AG04449 (cell line): ENCODE data around the gene ATXN1.

Source experiments
- CTCF ChIA-PET: fragments of 350-600 bp; formaldehyde crosslinking; extraction: SDS; loops from one replicate; lab custom pipeline; 2021; ENCODE audit warnings: antibody characterized with exemption; lab: Yijun Ruan, JAX
- POLR2A ChIA-PET: fragments of 400-600, 350-600 bp; formaldehyde crosslinking; extraction: SDS; loops from one replicate; lab custom pipeline; 2020; ENCODE audit warnings: antibody characterized with exemption, inconsistent platforms; lab: Yijun Ruan, JAX
- DNase-seq: peaks from one replicate; pipeline ENCODE4 v3.0.0-alpha.2; 2010; ENCODE audit warnings: low read depth, low spot score
- H3K4me3 ChIP-seq: 2 replicates; pipeline ENCODE4 v1.5.1; 2011; ENCODE audit warnings: low read depth, mild to moderate bottlenecking, control low read depth, low read length
- TF ChIP-seq, protein P1 (sequence below): IDR thresholded peaks from one replicate; pipeline ENCODE4 v1.5.1; 2011; ENCODE audit warnings: mild to moderate bottlenecking, moderate library complexity, low read length, control low read depth, inconsistent platforms; ENCODE audit not compliant: insufficient read depth; ENCODE audit errors: missing control alignments

The ATXN1 gene

DNA sequence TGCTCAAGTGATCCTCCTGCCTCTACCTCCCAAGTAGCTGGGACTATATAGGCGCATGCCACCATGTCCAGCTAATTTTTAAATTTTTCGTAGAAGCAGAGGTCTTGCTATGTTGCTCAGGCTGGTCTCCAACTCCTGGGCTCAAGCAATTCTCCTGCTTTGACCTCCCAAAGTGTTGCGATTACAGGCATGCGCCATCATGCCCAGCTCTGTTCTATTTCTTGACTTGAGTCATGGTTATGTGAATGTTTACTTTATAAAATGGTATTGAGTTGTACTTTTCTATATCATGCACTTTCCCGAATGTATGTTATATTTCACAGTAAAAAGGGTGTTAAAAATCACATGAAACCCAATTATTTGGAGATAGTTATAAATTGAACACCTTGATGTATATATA is 17.3 kb upstream of the ATXN1 start:
- H3K4me3 ChIP-seq: no peak overlapping the region
- ChIA-PET POLR2A (no interaction called here), CTCF (interaction anchor here (0.9 to 6.4 kb wide), 3 partner anchors 6 to 186 kb away, joined by 3 to 56 read pairs (median 4); no protein-coding TSS in a partner anchor)
- no peak for DNase-seq
- TF ChIP-seq, protein P1, sequence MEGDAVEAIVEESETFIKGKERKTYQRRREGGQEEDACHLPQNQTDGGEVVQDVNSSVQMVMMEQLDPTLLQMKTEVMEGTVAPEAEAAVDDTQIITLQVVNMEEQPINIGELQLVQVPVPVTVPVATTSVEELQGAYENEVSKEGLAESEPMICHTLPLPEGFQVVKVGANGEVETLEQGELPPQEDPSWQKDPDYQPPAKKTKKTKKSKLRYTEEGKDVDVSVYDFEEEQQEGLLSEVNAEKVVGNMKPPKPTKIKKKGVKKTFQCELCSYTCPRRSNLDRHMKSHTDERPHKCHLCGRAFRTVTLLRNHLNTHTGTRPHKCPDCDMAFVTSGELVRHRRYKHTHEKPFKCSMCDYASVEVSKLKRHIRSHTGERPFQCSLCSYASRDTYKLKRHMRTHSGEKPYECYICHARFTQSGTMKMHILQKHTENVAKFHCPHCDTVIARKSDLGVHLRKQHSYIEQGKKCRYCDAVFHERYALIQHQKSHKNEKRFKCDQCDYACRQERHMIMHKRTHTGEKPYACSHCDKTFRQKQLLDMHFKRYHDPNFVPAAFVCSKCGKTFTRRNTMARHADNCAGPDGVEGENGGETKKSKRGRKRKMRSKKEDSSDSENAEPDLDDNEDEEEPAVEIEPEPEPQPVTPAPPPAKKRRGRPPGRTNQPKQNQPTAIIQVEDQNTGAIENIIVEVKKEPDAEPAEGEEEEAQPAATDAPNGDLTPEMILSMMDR: no peak

DNA sequence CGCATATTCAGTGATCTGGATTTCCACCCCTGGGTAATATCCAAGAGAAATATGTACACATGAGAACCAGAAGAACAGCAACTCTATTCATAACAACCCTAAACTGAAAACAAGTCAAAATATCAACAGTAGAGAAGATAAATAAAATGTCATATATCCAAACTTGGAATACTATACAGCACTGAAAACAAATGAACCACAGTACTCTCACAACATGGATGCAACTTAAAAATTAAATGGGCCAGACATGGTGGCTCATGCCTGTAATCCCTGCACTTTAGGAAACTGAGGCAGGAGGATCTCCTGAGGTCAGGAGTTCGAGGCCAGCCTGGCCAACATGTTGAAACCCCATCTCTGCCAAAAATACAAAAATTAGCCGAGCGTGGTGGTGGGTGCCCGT is 16.5 kb upstream of the ATXN1 start:
- no peak for DNase-seq
- TF ChIP-seq, protein P1: no peak
- CTCF ChIA-PET: no interaction called here
- H3K4me3 ChIP-seq: no peak overlapping the region
- POLR2A ChIA-PET: no interaction called here

DNA sequence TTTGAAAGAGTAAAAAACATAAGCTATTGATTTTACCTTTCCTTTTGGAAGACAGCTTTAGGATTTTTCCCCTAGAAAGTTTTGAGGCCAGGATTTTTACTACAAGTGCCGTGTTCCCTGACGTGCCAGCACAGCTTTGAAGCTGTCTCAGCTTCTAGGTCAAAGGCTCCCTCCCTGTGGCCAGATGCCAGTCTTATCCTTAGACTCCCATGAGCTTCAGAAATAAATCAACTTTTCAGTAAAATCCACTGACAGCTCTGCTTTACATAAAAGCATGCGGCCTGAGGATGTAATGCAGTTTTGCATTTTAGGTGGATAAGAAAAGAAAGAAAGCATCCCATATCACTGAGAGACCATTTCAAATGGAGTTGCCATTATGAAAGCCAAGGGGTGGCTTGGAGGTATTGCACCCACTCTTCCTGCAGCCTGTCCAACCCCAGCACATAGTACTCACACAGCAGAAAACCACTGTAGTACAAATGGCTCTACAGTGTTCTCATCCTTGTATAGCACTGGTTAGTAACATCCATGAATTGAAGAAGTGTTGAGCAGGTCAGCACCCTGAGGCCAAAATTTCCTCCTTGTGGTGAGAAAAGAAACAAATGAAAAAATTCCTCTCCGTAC is 15.2 kb upstream of the ATXN1 start:
- TF ChIP-seq, protein P1: no peak
- ChIA-PET POLR2A (no interaction called here), CTCF (interaction anchor here (0.7 to 2.5 kb wide), 7 partner anchors 10 to 310 kb away, joined by 3 to 6 read pairs (median 3); no protein-coding TSS in a partner anchor)
- no peak for DNase-seq
- H3K4me3 ChIP-seq: no peak overlapping the region

DNA sequence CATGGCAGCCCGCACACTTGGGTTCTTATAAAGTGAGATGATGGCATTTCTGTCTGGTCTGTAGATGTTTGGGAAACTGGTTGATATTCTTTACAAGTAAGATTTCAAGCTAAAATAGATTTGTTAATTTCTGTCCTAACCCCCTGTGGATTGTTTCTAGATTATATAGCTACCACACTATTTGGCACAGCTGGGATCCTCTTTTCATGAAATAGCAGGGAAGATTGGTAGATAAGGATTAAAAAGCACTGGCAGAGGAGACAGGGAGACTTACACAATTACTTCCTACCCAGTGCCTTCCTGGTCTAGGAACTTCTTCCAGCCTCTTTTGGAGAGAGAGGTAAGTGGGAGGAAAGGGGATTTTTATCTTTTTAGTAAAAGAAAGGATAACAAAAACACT is 13.2 kb upstream of the ATXN1 start:
- DNase-seq: no peak
- no peak overlapping the region for H3K4me3 ChIP-seq
- ChIA-PET POLR2A (no interaction called here), CTCF (interaction anchor here (1.0 to 6.0 kb wide), 4 partner anchors 7 to 371 kb away, joined by 3 to 56 read pairs (median 6); no protein-coding TSS in a partner anchor)
- TF ChIP-seq, protein P1: no peak

DNA sequence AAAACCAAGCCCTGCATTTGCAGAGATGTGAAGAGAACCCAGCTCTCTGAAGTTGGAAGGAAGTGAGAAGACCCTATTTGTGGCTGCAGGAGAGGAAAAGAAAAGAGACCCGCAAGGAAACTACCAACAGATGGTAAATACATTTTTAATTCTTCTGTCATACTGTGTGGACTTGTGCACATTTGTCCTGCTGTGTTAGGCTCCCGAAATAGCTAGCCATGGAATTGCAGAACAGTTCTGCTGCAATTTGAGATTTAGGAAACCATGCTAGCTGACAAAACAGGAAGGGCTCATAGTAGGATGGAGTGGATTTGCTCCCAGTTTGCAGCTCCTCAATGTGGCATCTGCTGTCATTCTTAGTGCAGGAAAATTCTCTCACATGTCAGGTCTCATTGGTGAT is 12.1 kb upstream of the ATXN1 start:
- CTCF ChIA-PET: interaction anchor here (0.6 to 6.0 kb wide), 11 partner anchors 8 to 441 kb away, joined by 3 to 56 read pairs (median 6); no protein-coding TSS in a partner anchor
- TF ChIP-seq, protein P1: no peak
- POLR2A ChIA-PET: no interaction called here
- no peak for DNase-seq
- no peak overlapping the region for H3K4me3 ChIP-seq

DNA sequence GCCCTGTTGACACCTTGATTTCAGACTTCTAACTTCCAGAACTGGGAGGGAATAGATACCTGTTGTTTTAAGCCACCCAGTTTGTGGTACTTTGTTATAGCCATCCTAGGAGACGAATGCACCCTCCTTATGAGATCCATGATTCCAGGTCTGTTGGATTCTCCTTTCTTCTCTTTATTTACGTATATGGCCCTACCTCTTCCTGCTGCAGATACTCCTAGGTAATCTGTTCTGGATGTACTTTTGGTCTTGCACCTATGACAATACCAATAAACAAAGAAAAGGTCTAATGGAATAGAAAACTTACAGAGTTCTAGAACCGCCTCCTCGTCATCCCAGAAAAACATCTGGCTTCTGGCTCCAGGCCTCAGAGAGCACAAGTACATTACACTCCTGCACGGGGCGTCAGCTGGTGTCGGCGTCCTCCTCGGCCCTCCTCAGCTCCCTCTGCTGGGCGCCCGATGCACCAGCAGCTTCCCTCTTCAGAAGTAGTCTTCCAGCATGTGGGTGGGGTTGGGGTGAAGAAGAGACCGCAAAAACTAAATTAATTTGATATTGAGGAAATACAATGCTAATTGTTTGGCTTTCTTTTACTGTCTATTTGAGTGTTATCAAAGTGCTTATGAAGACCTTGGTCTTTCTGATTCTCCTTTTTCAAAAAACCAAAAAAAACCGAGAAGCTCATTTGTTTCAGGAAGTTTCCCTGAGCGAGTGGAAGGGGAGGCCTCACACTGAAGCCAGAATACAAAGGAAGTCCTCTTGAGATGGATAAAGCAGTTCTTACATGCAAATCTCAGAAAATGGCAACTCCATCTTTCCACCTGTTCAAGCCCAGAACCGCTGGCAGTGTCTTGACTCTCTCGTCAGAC is 9.7 kb upstream of the ATXN1 start:
- ChIA-PET POLR2A (interaction anchor here (1.2 kb wide), 1 partner anchor 13 kb away, joined by 3 read pairs; no protein-coding TSS in a partner anchor), CTCF (interaction anchor here (0.7 to 6.0 kb wide), 26 partner anchors 11 to 485 kb away, joined by 3 to 56 read pairs (median 4); no protein-coding TSS in a partner anchor)
- no peak overlapping the region for H3K4me3 ChIP-seq
- DNase-seq: no peak
- TF ChIP-seq, protein P1: peak; percentile 90
